ENCODE measurements around the gene CTBP1.

The CTBP1 gene

GRCh38 chr4:1290165-1290977 is 41.4 kb upstream of the CTBP1 start:
- peak overlapping the region; percentile 69 for H3K4me3 ChIP-seq (ENCODE audit: control insufficient read depth, low read depth, low read length)
- DNase-seq (ENCODE audit: low read depth) = no peak
- no peak for TF ChIP-seq CTCF (IDR thresholded peaks at IDR 0.05; ENCODE audit: control insufficient read depth, insufficient read depth, low read depth, low read length, missing control alignments)

GRCh38 chr4:1289207-1290164 is 40.6 kb upstream of the CTBP1 start, which contains the start of gene MAEA:
Gene MAEA (plus strand): TSS chr4:1289891. CDS start chr4:1289914, 23 bp downstream.
- DNase-seq (ENCODE audit: low read depth) = peak; percentile 79
- TF ChIP-seq CTCF (IDR thresholded peaks at IDR 0.05; ENCODE audit: control insufficient read depth, insufficient read depth, low read depth, low read length, missing control alignments) = no peak
- peak within 1 kb of the TSS; percentile 69 for H3K4me3 ChIP-seq (ENCODE audit: control insufficient read depth, low read depth, low read length)

GRCh38 chr4:1288786-1289185 is 39.9 kb upstream of the CTBP1 start:
- H3K4me3 ChIP-seq (ENCODE audit: control insufficient read depth, low read depth, low read length) = peak overlapping the region; percentile 61
- no peak for DNase-seq (ENCODE audit: low read depth)
- TF ChIP-seq CTCF (IDR thresholded peaks at IDR 0.05; ENCODE audit: control insufficient read depth, insufficient read depth, low read depth, low read length, missing control alignments) = no peak

- no peak for DNase-seq (ENCODE audit: low read depth)
- TF ChIP-seq CTCF (IDR thresholded peaks at IDR 0.05; ENCODE audit: control insufficient read depth, insufficient read depth, low read depth, low read length, missing control alignments) = peak; percentile 33
Measured at GRCh38 chr4:1285790-1286553, 37.0 kb upstream of the CTBP1 start.

GRCh38 chr4:1285151-1285789 is 36.3 kb upstream of the CTBP1 start:
- DNase-seq (ENCODE audit: low read depth) = no peak
- TF ChIP-seq CTCF (IDR thresholded peaks at IDR 0.05; ENCODE audit: control insufficient read depth, insufficient read depth, low read depth, low read length, missing control alignments) = no peak
- H3K4me3 ChIP-seq (ENCODE audit: control insufficient read depth, low read depth, low read length) = no peak overlapping the region

More at GRCh38 chr4:1285790-1286553, 37.0 kb upstream of the CTBP1 start:
- no peak overlapping the region for H3K4me3 ChIP-seq (ENCODE audit: control insufficient read depth, low read depth, low read length)
